Endometrial microvascular endothelial cells (primary cell): ENCODE results near the gene CMC2. TPM values are rescaled to one million over a fixed set of nuclear protein-coding genes. Genes with fewer than 3 reads are reported as not detected.

Experiments used
- in situ Hi-C: cut with HindIII; loops from 2 replicates; pipeline ENCODE4 v1.10.0; 2017; ENCODE audit warnings: low sequenced_read_pairs, low pct_unique_long_range_greater_than_20kb; ENCODE audit errors: inconsistent ontology term
- total RNA-seq: library from RNA; depleted of rRNA; stranded (reverse); fragments of >200 nt; gene quantifications from one replicate; pipeline ENCODE4 v1.2.3, GENCODE V29; 2015; ENCODE audit errors: inconsistent ontology term

Gene CMC2
- total RNA-seq = 84.9 TPM

- in situ Hi-C loops = no loop called here
Observed at GRCh38 chr16:81006813-81007695, at the start of gene CMC2, which contains the start of gene CENPN. CMC2 (minus strand) TSS chr16:81006885; CDS start chr16:80997394, 9,491 bp downstream. CENPN (plus strand) TSS chr16:81007214; CDS start chr16:81011940, 4,726 bp downstream.

- in situ Hi-C loops = no loop called here
Observed at GRCh38 chr16:81053761-81054160, 47.1 kb upstream of the CMC2 start.

- in situ Hi-C loops = no loop called here
Observed at GRCh38 chr16:81042821-81043220, 36.1 kb upstream of the CMC2 start.

- in situ Hi-C loops = no loop called here
Observed at GRCh38 chr16:81041696-81042095, 35.0 kb upstream of the CMC2 start.

- in situ Hi-C loops = no loop called here
Observed at GRCh38 chr16:81040842-81041241, 34.2 kb upstream of the CMC2 start.

- in situ Hi-C loops = no loop called here
Observed at GRCh38 chr16:81040131-81040530, 33.4 kb upstream of the CMC2 start.

- in situ Hi-C loops = no loop called here
Observed at GRCh38 chr16:81036751-81037350, 30.2 kb upstream of the CMC2 start.

- in situ Hi-C loops = no loop called here
Observed at GRCh38 chr16:81035975-81036750, 29.5 kb upstream of the CMC2 start.

GRCh38 chr16:81035398-81035974, 28.8 kb upstream of the CMC2 start, which contains the start of gene ATMIN:
ATMIN (plus strand) TSS chr16:81035842; CDS start chr16:81035871, 29 bp downstream.
- in situ Hi-C loops = no loop called here

GRCh38 chr16:81029930-81030604, 23.4 kb upstream of the CMC2 start:
- in situ Hi-C loops = no loop called here

GRCh38 chr16:81026429-81026828, 19.7 kb upstream of the CMC2 start:
- in situ Hi-C loops = no loop called here

- in situ Hi-C loops = no loop called here
Observed at GRCh38 chr16:81018496-81018895, 11.8 kb upstream of the CMC2 start.

GRCh38 chr16:81014672-81015071, 8.0 kb upstream of the CMC2 start:
- in situ Hi-C loops = no loop called here

GRCh38 chr16:81012974-81013373, 6.3 kb upstream of the CMC2 start:
- in situ Hi-C loops = no loop called here

- in situ Hi-C loops = no loop called here
Observed at GRCh38 chr16:81008505-81008789, 1.8 kb upstream of the CMC2 start.

- in situ Hi-C loops = no loop called here
Observed at GRCh38 chr16:81006211-81006812, 373 bp downstream of the CMC2 start.

- in situ Hi-C loops = no loop called here
Observed at GRCh38 chr16:81005610-81006161, 999 bp downstream of the CMC2 start.
